Fibroblast of mammary gland (primary cell): ENCODE results near the gene AP5Z1.

ENCODE experiments used
- DNase-seq: peaks from one replicate; pipeline ENCODE4 v3.0.0-alpha.2; 2010; ENCODE audit warnings: low read depth
- H3K4me3 ChIP-seq: 2 replicates; pipeline ENCODE4 v1.5.1; 2011; ENCODE audit warnings: low read depth, mild to moderate bottlenecking, low read length, moderate library complexity; ENCODE audit not compliant: control insufficient read depth
- TF ChIP-seq, protein P1 (sequence below): conservative IDR thresholded peaks from 2 replicates; pipeline ENCODE4 v1.5.1; 2011; ENCODE audit warnings: low read depth, low read length, inconsistent platforms; ENCODE audit not compliant: control insufficient read depth, insufficient read depth

AP5Z1 gene

DNA sequence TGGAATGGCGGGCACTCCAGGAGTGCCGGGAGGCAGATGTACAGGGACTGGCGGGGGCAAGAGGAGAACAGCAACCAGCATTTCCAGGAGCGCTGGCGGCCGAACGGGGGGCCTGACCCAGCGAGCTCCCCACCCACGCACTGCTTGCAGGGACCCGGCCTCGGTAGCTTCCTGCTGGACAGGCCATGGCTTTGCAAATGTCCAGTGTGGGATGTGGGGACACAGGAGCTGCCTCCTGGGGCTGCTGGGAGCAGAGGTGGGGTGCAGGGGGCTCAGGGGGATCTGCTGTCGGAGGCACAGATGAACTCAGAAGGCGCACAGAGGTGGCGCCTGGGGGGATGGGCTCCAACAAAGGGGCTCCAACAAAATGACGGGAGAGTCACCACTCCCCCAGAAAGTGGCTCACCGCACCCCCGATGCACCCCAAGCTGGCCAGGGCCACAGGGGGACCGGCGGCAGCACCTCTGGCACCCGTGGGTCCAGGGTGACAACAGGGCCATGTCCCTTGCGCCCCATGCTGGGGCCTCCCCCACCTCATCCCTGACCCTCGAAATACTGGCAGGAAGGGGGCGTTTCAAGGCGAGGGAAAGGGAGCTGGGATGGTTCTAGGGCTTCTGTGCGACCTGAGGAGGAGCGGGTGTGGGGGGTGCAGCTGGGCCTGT is 41.1 kb downstream of the AP5Z1 start:
- no peak for DNase-seq
- no peak overlapping the region for H3K4me3 ChIP-seq
- TF ChIP-seq, protein P1, sequence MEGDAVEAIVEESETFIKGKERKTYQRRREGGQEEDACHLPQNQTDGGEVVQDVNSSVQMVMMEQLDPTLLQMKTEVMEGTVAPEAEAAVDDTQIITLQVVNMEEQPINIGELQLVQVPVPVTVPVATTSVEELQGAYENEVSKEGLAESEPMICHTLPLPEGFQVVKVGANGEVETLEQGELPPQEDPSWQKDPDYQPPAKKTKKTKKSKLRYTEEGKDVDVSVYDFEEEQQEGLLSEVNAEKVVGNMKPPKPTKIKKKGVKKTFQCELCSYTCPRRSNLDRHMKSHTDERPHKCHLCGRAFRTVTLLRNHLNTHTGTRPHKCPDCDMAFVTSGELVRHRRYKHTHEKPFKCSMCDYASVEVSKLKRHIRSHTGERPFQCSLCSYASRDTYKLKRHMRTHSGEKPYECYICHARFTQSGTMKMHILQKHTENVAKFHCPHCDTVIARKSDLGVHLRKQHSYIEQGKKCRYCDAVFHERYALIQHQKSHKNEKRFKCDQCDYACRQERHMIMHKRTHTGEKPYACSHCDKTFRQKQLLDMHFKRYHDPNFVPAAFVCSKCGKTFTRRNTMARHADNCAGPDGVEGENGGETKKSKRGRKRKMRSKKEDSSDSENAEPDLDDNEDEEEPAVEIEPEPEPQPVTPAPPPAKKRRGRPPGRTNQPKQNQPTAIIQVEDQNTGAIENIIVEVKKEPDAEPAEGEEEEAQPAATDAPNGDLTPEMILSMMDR: no peak

DNA sequence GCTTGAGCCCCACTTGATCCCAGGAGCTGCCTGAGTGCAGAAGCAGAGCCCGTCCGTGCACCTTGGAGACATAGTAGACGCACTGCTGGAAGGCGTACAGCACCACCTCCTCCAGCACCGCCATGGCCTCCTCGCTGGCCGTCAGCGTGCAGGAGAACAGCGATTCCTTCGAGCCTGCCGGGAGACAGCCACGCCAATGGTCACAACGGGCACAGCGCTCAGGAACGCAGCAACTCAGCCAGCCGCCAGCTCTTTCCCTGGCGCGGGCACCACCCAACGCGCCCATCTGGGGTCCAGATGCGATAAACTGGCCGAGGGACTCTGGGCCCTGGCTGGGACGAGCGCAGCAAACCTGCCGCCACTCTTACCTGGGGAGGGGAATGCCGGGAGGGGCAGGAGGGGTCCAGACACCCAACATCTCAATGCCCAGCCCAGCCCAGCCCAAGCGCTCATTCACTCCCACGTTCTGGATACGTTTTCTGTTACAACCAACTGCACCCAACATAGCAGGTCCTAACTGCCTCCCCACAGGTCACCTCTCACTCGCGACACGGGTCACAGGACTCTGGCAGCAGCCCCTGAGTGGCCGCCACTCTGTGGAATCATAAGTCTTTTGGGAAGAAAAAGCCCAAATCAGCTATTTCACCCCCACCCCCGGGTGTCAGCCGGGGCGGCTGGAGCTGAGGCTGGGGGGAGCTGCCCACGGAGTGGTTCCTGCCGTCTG is 41.9 kb downstream of the AP5Z1 start:
- TF ChIP-seq, protein P1: no peak
- no peak overlapping the region for H3K4me3 ChIP-seq
- no peak for DNase-seq

DNA sequence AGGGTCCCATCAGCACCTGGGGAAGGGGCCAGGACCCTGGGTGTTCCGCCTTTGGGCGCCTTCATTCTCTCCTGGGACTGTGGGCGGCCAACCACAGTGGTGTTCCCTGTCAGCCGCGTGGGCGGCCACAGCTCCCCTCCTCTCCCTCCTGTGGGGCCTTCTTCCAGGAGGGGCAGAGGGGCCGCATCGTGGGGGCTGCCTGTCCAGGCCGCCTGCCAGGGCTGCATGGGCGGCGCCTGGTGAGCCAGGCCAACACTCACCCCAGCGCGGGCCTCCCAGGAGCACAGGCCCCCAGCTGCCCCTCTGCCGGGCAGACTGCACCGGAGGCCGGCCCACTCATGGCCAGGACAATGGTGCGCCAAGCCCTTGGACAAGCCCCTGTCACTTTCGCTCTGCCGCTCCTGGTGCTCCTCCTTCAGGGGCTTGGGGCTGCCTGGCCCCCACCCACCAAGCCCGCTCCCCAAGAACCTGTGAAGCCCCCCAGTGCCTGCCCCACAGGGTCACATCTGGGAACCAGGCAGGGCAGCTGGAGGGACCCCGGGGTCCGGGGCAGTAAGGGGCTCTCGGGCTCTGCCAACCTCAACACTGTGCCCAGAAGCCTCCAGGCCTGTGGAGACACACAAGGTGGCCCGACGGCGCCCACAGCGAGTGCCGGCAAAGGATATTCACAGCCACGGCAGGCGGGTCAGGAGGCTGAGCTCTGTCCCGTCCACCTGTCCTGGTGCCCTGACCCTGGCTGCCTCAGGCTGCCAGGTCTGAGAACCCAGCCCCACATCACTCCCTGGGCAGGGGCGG is 42.8 kb downstream of the AP5Z1 start:
- TF ChIP-seq, protein P1: no peak
- H3K4me3 ChIP-seq: no peak overlapping the region
- no peak for DNase-seq

DNA sequence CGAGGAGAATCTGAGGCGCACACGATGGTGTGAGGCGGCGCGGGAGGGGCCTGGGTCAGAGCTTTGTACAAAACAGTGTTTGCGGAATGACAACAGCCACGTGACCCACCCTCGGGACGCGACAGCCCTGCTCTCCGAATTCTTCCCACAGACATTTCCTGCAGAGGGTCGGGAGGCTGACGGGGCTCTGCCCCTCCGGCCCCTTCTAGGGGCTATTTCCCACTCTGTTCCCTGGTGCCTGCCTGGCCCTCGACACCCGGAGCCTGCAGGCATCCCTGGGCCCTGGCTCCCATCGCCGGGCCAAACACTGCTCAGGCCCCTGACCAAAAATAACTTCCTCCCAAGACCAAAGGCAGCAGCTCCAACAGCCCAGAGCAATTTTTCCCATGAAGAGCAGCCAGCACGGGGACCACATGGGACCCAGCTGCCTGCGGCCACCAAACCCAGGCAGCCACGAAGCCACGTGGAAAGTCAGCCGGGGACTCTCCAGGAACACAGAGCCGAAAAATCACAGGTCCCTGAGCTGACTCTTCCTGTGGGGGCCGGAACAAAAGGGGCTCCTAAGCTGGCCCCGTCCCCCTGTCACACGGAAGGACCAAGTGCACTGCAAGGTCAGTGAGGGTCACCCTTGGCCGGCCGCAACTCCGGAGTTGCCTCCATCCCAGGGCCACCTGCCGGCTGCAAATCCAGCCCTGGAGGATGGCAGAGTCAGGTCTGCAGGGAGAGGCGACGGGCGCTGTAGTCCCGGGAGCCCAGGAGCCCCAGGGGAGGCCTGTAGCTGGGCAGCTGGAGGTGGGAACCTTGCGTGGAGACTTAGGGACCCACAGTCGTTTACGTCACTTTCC is 44.4 kb downstream of the AP5Z1 start:
- no peak overlapping the region for H3K4me3 ChIP-seq
- DNase-seq: no peak
- TF ChIP-seq, protein P1: no peak

DNA sequence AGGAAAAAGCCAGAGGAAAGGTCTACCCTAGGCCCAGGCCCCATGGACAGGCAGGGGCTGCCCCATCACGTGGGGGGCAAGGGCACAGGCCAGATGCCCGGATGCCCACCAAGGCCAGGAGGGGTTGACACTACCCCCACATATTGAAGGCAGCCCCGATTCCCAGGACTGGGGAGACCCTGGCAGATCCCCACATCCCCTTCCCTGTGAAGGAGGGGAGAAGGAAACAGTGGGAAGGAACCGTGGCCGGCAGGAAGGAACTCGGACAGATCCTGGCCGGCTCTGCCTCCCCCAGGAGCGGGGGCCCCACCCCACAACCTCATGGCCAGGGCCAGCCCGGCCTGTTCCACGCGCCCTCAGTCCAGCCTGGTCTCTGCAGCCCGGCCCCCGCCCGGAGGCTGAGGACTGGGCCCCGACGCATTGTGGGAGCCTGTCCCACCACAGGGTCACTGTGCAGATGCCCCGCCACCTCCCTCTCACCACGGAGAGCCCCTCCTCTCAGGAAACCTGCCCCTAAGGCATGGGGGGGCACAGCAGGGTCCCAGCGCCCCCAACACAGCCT is 45.1 kb downstream of the AP5Z1 start:
- TF ChIP-seq, protein P1: no peak
- DNase-seq: no peak

DNA sequence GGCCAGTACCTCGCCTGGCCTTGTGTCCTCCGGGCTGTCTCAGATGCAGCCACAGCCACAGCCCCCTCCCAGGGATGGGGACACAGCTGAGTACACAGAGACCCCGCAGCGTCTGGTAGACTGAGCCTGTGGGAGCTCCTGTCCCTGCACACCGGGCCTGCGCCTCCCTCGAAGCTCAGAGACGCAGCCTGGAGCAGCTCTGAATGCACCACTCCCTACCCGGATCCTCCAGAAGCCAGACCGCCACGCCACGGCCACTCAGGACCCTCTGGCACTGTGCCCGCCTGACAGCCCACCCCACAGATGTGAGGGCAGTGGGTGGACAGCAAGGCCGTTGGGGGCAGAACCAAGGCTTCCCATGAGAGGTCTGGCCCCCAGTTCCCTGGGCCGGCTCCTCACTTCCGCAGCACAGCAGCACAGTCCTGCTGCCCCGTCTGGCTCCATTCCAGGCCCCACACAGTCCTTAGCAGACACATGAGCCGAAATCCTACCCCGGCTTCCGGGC is 45.6 kb downstream of the AP5Z1 start:
- DNase-seq: no peak
- no peak overlapping the region for H3K4me3 ChIP-seq
- TF ChIP-seq, protein P1: no peak

More for the DNA sequence above, 45.1 kb downstream of the AP5Z1 start:
- H3K4me3 ChIP-seq: no peak overlapping the region
